ENCODE results near the gene LRCH3.

Gene LRCH3

DNA sequence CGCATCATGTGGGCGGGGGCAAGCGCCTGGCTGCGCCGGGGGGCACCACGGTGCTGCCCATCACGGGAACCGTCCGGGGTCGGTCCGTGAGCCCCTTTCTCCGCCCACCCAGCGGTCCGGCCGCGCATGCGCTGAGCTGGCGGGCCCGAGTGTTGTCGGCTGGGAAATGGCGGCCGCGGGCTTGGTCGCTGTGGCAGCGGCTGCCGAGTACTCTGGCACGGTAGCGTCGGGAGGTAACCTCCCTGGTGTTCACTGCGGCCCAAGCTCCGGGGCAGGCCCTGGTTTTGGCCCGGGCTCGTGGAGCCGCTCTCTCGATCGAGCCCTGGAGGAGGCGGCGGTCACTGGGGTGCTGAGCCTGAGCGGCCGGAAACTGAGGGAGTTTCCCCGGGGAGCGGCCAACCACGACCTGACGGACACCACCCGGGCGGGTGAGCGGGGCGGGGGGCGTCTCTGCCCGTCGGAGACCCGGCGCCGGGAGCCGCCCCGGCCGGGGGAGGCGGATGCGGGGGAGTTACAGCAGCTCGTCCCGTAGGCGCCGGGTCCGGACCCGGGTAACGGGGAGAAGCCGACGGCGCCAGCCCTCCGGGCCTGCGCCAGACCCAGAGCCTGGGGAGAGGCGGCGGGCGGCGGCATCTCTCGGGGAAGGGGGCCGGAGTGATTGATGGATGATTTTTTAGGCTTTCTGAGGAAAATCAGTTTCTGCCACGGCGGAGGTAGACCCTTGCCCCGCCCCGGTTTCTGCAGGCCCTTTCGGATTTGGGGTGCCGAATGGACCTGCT is at the start of gene LRCH3:
TSS of gene LRCH3 (plus strand) at position 142 of the 779 bp plus-strand sequence. CDS start at position 167, 25 bp downstream.
- peak; percentile 70 to 71 for DNase-seq (ENCODE audit: low read depth in 2 of 2)

GRCh38 chr3:197742787-197743186 is 48.3 kb upstream of the LRCH3 start:
- DNase-seq (ENCODE audit: low read depth in 2 of 2): no peak

DNA sequence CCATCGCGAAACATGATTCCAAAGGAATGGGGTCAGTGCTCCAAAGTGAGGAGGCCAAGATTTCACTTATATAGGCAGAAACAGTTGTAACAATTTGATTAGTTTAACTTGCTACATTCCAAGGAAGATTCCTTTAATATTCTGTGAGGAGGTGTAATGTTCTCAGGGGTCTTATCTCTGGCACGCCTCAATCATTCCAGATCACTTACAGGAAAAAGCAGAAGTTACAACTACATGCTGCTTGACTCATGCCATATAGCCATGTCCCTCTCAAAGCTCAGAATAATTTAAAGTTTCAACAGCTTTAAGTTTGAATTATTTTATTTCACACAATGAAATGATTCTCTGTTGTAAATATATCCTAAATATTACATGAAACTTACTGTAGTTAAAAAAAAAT is 44.8 kb upstream of the LRCH3 start:
- no peak for DNase-seq (ENCODE audit: low read depth in 2 of 2)

- no peak for DNase-seq (ENCODE audit: low read depth in 2 of 2)
Observed at GRCh38 chr3:197746801-197747237, 44.2 kb upstream of the LRCH3 start.

DNA sequence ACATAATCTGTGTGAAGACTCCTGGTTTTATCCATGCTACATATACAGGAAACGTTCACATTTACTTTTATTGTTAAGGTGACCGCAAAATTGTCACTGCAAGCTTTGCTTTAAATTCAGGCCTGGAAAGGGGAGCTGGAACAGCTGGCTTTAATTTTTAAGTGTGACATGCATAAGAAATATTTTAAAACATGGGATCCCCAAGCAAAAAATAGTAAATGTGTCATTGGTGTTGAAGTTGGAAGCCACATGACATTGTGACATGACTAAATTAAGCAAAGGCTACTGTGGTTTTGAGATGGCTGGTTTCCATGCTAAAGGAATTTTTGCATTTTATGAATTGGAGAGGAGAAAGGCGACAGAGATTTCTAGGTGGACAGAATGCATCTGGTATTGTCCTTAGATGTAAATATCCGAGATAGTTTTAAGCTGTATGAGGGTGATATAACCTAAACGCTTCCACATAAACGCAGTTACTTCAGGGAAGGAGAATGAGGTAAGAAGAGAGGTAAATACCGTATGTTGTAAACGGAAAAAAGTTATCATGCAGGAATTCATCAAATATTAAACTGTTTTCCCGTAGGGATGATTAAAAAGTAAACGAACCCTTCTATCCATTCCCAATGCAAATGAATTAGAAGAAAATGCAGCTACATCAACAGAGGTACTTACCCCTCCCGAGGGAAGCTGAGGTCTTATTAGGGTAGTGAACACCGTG is 42.3 kb upstream of the LRCH3 start:
- DNase-seq (ENCODE audit: low read depth in 2 of 2): no peak

GRCh38 chr3:197749315-197749600 is 41.8 kb upstream of the LRCH3 start:
- peak; percentile 33 to 35 for DNase-seq (ENCODE audit: low read depth in 2 of 2)

DNA sequence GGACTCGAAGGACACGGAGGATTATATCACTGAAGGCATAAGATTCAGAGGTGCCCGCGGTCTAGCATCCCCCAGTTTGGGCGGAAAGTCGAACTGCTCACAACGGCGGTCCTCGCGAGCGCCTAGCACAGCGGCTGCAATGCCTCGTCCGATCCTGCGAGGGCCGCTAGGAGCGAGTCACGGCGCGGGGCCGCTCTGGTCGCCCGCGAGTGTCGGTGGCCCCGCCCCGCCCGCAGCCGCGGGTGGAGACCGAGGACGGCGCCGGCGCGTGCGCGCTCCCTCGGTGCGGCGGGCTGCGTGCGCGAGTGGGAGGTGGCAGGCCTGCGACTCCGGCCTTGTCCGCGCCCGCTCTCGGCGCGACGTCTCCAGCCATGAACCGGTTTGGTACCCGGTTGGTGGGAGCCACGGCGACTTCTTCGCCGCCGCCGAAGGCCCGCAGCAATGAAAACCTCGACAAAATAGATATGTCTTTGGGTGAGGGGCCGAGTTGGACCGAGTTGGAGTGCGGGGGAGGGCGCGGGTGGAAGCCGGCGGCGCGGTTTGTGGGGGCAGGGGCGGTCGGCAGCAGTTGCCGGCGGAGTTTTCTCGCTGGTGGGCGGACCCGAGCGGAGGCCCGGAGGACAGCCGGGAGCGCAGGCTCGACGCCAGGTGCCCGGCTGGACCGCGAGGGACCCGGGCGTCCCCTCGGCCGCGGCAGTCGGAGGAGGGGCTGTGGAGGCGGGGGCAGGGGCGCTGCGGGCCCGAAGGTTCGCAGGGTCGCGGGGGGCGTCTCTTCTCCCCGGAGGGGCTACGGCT is 41.3 kb upstream of the LRCH3 start, which contains the start of gene FYTTD1:
TSS of gene FYTTD1 (plus strand) at position 283 of the 795 bp plus-strand sequence. CDS start at position 372, 89 bp downstream.
- peak; percentile 67 to 69 for DNase-seq (ENCODE audit: low read depth in 2 of 2)

- DNase-seq (ENCODE audit: low read depth in 2 of 2): peak in 1 of 2 donors; percentile 31
Observed at GRCh38 chr3:197750396-197750831, 40.6 kb upstream of the LRCH3 start.

- peak; percentile 13 to 31 for DNase-seq (ENCODE audit: low read depth in 2 of 2)
Observed at GRCh38 chr3:197750858-197751737, 40.0 kb upstream of the LRCH3 start.

GRCh38 chr3:197752107-197752506 is 38.9 kb upstream of the LRCH3 start:
- no peak for DNase-seq (ENCODE audit: low read depth in 2 of 2)

- DNase-seq (ENCODE audit: low read depth in 2 of 2): no peak
Observed at GRCh38 chr3:197753263-197753662, 37.8 kb upstream of the LRCH3 start.

- no peak for DNase-seq (ENCODE audit: low read depth in 2 of 2)
Observed at GRCh38 chr3:197756704-197757103, 34.4 kb upstream of the LRCH3 start.

DNA sequence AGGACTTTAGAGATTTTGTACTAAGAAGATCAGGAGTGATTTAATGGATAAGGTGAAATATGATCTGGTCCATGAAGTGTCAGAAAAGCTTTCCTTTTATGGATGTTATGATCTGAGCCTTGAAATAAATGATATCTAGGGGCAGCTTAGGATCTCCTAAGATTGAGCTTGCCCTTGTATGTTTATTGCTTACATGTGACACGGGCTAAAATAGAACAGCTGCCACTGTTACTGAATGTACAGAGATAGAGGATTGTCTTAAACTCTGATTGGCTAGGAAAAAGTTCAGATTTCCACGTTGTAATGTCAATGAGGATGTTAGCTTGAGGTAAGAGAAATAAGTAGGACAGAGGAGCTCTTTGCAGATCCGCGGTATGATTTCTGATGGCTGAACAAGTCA is 32.5 kb upstream of the LRCH3 start:
- DNase-seq (ENCODE audit: low read depth in 2 of 2): no peak

DNA sequence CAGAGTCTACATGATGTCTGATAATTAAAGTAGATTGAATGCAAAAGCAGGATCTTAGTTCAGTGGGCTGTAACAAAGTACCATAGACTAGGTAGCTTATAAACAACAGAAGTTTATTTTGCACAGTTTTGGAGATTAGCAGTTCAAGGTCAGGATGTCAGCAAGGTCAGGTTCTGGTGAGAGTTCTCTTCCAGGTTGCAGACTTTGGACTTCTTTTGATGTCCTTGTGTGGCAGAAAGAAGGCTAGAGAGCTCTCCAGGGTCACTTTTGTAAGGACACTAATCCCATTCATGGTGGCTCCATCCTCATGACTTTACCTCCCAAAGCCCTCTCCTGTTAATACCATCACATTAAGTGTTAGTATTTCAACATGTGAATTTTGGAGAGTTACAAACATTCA is 29.3 kb upstream of the LRCH3 start:
- DNase-seq (ENCODE audit: low read depth in 2 of 2): no peak

DNA sequence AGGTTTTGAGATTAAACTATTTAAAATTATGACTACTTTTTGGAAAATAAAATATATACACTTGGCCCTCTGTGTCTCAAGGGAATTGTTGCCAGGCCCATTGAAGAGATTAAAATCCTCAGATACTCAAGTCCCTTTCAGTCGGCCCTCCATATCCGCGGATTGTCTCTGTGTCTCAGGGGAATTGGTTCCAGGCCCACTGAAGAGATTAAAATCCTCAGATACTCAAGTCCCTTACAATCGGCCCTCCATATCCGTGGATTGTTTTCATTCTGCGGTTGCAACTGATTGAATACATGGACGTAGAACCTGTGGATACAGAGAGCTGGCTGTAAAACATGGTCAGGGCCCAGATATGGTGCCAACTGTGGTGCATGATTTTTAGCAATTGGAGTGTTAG is 15.7 kb upstream of the LRCH3 start:
- DNase-seq (ENCODE audit: low read depth in 2 of 2): no peak

GRCh38 chr3:197782230-197782629 is 8.8 kb upstream of the LRCH3 start:
- DNase-seq (ENCODE audit: low read depth in 2 of 2): no peak

GRCh38 chr3:197784019-197784585 is 7.0 kb upstream of the LRCH3 start:
- no peak for DNase-seq (ENCODE audit: low read depth in 2 of 2)

DNA sequence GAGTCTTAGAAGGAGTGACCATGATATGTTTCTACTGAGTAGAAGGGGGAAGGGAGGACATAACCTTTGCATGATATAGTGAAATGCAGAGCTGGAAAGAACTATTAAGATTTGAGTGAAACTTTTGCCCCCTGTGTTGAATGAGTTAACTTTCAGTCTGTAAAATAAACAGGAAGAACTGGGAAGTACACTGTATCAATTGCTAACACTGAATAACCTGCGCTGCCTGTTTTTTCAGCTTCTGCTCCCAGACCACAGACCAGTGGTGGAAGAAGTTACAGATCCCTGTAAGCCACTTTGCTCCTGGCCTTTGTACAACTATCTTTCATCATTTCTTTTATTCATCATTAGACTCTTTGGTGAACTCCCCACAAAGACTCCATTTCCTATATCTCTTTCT is 3.6 kb upstream of the LRCH3 start:
- DNase-seq (ENCODE audit: low read depth in 2 of 2): no peak

GRCh38 chr3:197789309-197789708 is 1.7 kb upstream of the LRCH3 start:
- DNase-seq (ENCODE audit: low read depth in 2 of 2): no peak

DNA sequence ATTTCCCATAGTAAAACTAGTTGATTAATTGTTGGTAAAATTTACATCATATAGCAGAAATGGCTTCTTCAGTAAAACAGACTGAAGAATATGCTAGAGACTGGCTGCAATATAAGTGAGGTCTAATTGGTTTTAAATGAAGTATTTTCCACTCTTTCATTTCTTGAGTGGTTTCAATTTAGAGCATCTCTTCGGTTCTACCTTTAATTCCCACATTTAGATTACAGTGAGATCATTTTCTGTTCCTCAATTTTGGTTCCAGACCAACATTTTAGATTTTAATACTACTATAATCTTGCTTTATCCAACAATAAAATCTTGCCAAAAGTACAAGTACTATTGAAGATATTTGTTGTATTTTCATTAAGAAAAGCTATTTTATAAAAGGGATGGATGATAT is 1.0 kb upstream of the LRCH3 start:
- no peak for DNase-seq (ENCODE audit: low read depth in 2 of 2)

All from activated CD4-positive, alpha-beta T cell treated with anti-CD3 and anti-CD28 coated beads for 24 hours (primary cell).